KBM-7 (cell line): ENCODE measurements around the gene TMEM120B.

Source experiments
- DNase-seq: peaks from one replicate; pipeline ENCODE4 v3.0.0-alpha.2; 2015
- in situ Hi-C: fragments of 300-500 bp; cut with MboI; formaldehyde crosslinking; loops from 2 replicates; pipeline ENCODE4 v1.14.3; 2020; ENCODE audit warnings: low sequenced_read_pairs, low pct_unique_long_range_greater_than_20kb, mixed read lengths

Gene TMEM120B

DNA sequence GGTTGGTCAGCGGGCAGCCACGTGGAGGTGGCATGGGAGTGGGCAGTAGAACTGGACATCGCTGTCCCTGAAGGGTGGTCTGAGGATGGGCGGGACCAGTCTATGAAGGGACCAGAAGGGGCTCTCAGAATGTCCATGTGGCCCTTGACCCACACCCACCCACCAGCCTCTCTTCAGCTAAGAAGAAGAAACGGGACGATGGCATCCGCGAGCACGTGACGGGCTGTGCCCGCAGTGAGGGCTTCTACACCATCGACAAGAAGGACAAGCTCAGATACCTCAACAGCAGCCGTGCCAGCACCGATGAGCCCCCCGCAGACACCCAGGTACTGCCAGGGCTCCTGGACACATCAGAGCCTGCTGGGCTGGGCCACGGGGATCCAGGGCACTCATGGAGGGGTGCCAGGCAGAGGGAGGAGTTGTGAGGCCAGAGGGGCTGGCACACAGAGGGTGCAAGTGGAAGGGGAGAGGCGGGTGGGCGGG, 112.5 kb downstream of the TMEM120B start:
- no peak for DNase-seq
- in situ Hi-C loops, result no loop called here

DNA sequence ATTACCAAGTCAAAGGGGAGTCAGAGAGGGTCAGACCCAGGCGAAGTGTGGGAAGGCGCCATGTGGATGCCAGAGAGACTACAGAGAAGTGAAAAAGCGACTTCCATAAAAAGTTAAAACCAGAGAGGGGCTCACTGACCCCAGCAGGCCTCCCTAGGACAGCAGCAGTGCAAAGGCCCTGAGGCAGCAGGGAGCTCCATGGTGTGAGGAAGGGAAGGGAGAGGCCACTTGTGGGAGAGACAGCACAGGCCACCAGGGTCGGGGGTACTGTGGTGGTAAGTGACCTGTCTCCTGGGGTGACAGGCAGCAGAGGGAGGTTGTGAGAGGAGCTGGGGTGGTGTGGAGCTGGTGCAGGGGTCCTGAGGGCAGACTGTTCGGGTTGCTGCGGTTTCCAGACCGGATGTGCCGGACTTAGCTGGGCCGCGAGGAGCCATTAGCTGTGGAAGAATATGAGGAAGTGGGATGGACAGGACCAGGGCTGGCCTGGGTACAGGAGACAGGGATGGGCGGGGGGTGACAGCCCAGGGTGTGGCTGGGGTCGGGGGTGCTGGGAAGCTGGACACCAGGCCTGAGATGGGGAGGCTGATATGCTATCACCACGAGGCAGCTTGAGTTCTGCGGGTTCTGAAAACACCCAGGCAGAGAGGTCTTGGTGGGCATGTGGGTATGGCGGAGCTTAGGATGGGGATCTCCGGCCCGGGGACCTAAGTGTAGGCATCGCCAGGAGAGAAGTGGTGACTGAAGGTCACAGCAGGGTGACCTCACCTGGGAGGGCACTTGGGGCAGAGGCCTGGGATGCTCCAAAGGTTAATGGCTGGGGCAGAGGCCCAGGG, 114.0 kb downstream of the TMEM120B start:
- DNase-seq, result no peak
- in situ Hi-C loops, result no loop called here

DNA sequence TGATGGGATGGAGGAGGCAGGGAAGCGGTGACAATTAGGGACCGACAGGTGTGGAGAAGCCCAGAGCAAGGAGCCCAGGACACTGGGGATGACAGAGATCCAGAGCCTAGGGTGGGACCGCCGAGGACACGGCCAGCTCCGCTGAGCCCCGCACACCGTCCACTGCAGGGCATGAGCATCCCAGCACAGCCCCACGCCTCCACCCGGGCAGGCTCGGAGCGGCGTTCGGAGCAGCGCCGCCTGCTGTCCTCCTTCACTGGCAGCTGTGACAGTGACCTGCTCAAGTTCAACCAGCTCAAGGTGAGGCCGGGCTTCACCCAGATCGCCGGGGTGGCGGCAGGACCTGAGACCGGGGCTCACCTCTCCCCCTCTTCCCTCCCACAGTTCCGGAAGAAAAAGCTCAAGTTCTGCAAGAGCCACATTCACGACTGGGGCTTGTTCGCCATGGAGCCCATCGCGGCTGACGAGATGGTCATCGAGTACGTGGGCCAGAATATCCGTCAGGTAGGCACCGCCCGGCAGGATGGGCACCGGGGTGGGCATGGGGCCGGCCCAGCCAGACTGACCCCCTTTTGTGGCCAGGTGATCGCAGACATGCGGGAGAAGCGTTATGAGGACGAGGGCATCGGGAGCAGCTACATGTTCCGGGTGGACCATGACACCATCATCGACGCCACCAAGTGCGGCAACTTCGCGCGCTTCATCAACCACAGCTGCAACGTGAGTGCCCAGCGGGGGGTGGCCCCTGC, 115.0 kb downstream of the TMEM120B start:
- in situ Hi-C loops, result no loop called here
- DNase-seq, result no peak

DNA sequence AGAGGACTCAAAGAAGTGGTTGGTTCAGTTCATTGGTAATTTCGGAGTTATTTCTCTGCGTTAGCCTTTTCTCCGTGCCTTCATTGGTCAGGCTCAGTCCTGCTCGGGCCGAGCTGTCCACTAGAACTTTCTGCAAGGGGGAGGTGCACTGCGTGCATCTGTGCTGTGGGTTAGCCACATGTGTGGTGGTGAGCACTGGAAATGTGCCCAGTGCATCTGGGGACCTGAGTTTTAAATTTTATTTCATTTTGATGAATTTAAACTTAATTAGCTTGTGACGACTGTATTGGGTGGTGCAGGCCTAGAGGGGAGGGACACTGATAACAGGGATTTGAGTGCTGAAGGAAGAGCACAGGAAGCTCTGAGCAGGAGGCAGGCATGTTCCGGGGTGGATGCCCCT, 115.8 kb downstream of the TMEM120B start:
- in situ Hi-C loops, result no loop called here
- no peak for DNase-seq

DNA sequence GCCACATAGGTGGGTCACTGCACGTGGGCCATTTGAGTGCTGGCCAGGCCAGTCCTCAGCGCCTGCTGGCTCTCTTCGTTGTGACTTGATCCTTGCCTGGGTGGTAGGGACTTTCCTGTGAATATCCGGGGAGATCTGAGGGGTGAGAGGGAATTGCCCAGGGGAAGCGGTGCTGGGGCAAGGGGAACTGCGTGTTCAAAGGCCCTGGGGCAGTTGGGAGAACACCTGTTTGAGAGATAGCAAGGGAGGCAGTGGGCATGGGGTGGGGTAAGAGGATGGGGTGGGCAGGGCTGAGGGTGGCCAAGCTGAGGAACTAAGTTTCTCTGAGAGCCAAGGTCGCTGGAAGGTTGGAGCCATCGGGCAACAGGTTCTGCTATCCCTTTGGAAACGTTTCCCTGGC, 116.3 kb downstream of the TMEM120B start:
- in situ Hi-C loops, result no loop called here
- no peak for DNase-seq

DNA sequence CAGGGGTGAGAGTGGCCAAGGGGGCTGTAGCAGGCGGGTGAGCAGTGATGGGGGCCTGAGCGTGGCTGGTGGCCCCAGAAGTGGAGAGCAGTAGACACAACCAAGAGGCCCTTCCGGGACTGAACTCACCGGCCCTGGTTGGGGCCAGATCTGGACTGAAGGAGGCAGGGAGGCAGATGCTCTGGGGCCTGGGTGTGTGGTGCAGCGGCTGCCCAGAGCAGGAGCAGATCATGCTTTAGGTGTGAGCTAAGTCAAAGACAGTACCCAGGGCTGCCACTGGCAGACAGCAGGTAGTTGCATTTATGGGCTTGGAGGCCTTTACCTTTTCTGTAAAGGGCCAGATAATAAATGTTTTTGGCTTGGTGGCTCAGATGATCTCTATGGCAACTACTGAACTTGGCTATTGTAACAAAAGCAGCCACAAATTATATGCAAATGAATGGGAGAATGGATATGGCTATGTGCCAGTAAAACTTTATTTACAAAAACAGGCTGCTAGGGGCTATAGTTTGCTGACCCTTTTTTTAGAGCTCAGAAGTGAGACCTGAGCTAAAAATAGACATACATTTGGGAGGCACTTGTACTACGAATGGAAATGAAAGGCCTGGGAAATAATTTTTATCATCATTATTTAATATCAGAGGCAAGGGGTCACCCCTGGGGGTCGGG, 116.8 kb downstream of the TMEM120B start:
- in situ Hi-C loops, result no loop called here
- DNase-seq, result no peak

GRCh38 chr12:121830134-121830533, 117.6 kb downstream of the TMEM120B start:
- in situ Hi-C loops, result no loop called here
- no peak for DNase-seq

DNA sequence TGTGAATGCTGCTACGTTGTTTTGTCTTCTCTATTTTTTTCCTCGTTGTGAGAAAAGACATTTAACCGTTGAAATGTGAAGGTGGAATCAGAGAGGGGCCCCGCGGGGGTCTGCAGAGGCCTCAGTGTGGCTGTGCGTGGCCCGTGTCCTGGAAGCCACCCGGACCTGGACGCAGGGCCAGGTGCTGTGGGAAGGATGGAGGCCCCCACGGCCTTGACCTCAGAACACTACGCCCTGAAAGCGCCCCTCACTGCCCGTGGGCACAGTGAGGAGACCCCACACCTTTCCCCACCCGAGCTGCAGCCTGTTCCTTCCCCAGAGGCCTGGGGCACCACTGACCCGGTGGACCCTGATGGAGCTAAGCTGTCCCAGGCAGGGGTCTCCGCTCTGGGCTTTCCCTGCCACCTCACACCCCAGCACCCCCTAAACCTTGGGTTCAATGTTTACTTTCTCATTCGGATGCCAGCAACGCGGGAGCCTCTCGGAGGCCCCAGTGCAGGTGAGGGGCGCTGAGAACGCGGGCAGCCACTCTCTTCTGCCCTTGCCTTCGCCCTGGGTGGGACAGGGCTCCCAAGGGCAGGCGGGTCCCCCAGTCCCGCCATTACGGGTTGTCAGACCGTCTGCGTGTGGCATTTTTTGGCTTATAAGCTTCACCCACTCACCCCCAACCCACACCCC, 118.2 kb downstream of the TMEM120B start:
- no peak for DNase-seq
- in situ Hi-C loops, result no loop called here
